Neutrophil (primary cell): Measurements from ENCODE around the gene CREB5.

Experiments used
- H3K27ac ChIP-seq: fragments of 200-600 bp; sonication (generic); 2 replicates; pipeline ENCODE4 v1.5.1; 2016; ENCODE audit warnings: mild to moderate bottlenecking, moderate library complexity
- H3K27me3 ChIP-seq: fragments of 200-600 bp; sonication (generic); 2 replicates; pipeline ENCODE4 v1.6.0; 2016; ENCODE audit warnings: mild to moderate bottlenecking
- H3K36me3 ChIP-seq: fragments of 200-600 bp; sonication (generic); 2 replicates; pipeline ENCODE4 v1.5.1; 2017
- H3K4me1 ChIP-seq, 2 experiments: fragments of 200-600 bp in 1 of 2; sonication (generic) in 1 of 2; 1 replicate in 1 of 2; 2 replicates in 1 of 2; pipeline versions ENCODE4 v1.5.1 to v1.6.1; 2013 to 2016; ENCODE audit warnings: low read depth in 1 of 2, low read length in 1 of 2, mild to moderate bottlenecking in 1 of 2, moderate library complexity in 1 of 2; ENCODE audit not compliant: control insufficient read depth in 1 of 2, insufficient read depth in 1 of 2
- H3K4me3 ChIP-seq, 2 experiments: fragments of 200-600 bp in 1 of 2; sonication (generic) in 1 of 2; 1 replicate in 1 of 2; 2 replicates in 1 of 2; pipeline ENCODE4 v1.5.1; 2013 to 2016; ENCODE audit warnings: low read depth in 1 of 2, low read length in 1 of 2, mild to moderate bottlenecking in 1 of 2, moderate library complexity in 1 of 2
- H3K9me3 ChIP-seq: fragments of 200-600 bp; sonication (generic); 2 replicates; pipeline ENCODE4 v1.5.1; 2016
- CTCF ChIP-seq: fragments of 200-600 bp; sonication (generic); IDR thresholded peaks from 2 replicates; pipeline ENCODE4 v1.5.1; 2016; ENCODE audit warnings: antibody characterized with exemption

Gene CREB5

GRCh38 chr7:28410628-28411531 is 1.4 kb upstream of the CREB5 start:
- Histone ChIP-seq H3K4me1 (peaks cover 17 to 25% of the 10 kb centered on the region in 2 experiments), H3K9me3 (no peaks in the 10 kb centered on the region), H3K27ac (no peak overlapping the region), H3K36me3 (no peaks in the 10 kb centered on the region), H3K27me3 (peaks cover 100% of the 10 kb centered on the region), H3K4me3 (no peak overlapping the region)
- TF ChIP-seq CTCF, result no peak

GRCh38 chr7:28413011-28413410 is 693 bp downstream of the CREB5 start:
- TF ChIP-seq CTCF, result no peak
- H3K27me3 ChIP-seq, result peaks cover 99% of the 10 kb centered on the region
- no peaks in the 10 kb centered on the region for H3K36me3 ChIP-seq
- no peaks in the 10 kb centered on the region for H3K9me3 ChIP-seq
- no peak overlapping the region for H3K4me3 ChIP-seq
- no peak overlapping the region for H3K27ac ChIP-seq
- H3K4me1 ChIP-seq, result peaks cover 17 to 25% of the 10 kb centered on the region in 2 experiments

GRCh38 chr7:28414453-28414852 is 2.1 kb downstream of the CREB5 start:
- Histone ChIP-seq H3K9me3 (no peaks in the 10 kb centered on the region), H3K4me1 (peaks cover 13 to 22% of the 10 kb centered on the region in 2 experiments), H3K4me3 (no peak overlapping the region), H3K27me3 (peaks cover 99% of the 10 kb centered on the region), H3K27ac (no peak overlapping the region), H3K36me3 (no peaks in the 10 kb centered on the region)
- TF ChIP-seq CTCF, result no peak

GRCh38 chr7:28417321-28417940 is 5.1 kb downstream of the CREB5 start:
- H3K27me3 ChIP-seq, result peaks cover 79% of the 10 kb centered on the region

GRCh38 chr7:28418311-28418710 is 6.0 kb downstream of the CREB5 start:
- no peaks in the 10 kb centered on the region for H3K4me1 ChIP-seq
- no peak for TF ChIP-seq CTCF
- no peak overlapping the region for H3K4me3 ChIP-seq
- no peaks in the 10 kb centered on the region for H3K9me3 ChIP-seq
- H3K27ac ChIP-seq, result no peak overlapping the region
- H3K36me3 ChIP-seq, result no peaks in the 10 kb centered on the region
- peaks cover 70% of the 10 kb centered on the region for H3K27me3 ChIP-seq

More at GRCh38 chr7:28417321-28417940, 5.1 kb downstream of the CREB5 start:
- no peak overlapping the region for H3K27ac ChIP-seq
- H3K4me3 ChIP-seq, result no peak overlapping the region
- no peaks in the 10 kb centered on the region for H3K9me3 ChIP-seq
- no peaks in the 10 kb centered on the region for H3K4me1 ChIP-seq
- TF ChIP-seq CTCF, result no peak
- no peaks in the 10 kb centered on the region for H3K36me3 ChIP-seq
